ENCODE data around the gene GUCY2D. TPM values are rescaled to one million over a fixed set of nuclear protein-coding genes. Genes with fewer than 3 reads are reported as not detected.
A peak's percentile ranks its signal among the peaks of the same experiment; 100 is the strongest.
"Not testable (repeated sequence)": the region's sequence is repeated elsewhere in the genome, so short reads cannot be mapped to it uniquely, and the experiment has no call there.

GUCY2D gene
- total RNA-seq, 1 experiment from 2014 or later = not detected

DNA sequence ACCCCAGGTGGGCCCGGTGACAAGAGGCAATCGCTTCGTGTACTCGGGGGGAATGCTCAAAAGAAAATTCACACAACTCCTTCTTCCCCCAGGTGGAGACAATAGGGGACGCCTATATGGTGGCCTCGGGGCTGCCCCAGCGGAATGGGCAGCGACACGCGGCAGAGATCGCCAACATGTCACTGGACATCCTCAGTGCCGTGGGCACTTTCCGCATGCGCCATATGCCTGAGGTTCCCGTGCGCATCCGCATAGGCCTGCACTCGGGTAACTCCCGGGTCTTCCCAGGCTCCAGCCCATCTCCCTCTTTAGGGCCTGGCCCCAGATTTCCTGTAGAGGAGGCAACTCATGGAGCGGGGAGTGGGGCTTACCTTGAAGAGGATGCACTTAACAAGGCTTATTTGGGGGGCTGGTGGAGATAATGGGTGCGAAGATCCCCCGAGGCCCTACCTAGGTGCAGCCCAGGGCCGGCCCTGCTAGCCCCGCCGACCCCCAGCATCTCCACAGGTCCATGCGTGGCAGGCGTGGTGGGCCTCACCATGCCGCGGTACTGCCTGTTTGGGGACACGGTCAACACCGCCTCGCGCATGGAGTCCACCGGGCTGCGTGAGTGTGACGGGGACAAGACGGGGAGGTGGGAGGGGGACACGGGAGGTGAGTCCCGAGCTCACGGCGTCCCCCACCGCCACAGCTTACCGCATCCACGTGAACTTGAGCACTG is 13.0 kb downstream of the GUCY2D start:
- DNase-seq (ENCODE audit: low read depth) = no peak

DNA sequence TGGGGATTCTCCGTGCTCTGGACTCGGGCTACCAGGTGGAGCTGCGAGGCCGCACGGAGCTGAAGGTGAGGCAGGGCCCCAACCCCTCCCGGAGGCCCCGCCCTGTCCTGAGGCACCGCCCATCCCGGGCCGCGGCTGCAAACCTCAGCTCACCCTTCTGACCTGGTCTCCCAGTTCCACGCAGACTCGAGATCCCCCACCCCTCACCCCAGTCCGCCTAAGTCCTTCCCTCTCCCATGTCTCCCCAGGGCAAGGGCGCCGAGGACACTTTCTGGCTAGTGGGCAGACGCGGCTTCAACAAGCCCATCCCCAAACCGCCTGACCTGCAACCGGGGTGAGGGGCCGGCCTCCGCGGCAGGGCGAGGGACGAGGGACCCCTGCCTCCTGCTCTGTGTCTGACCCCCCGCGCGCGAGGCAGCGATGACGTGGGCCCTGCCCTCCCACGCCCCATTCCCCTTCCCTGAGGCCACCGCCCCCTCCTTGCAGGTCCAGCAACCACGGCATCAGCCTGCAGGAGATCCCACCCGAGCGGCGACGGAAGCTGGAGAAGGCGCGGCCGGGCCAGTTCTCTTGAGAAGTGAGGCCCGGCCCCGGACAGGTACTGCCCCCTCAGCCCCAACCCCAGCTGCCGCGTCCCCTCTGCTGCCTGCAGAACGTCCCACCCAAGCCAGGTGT is 13.7 kb downstream of the GUCY2D start:
- DNase-seq (ENCODE audit: low read depth) = no peak

DNA sequence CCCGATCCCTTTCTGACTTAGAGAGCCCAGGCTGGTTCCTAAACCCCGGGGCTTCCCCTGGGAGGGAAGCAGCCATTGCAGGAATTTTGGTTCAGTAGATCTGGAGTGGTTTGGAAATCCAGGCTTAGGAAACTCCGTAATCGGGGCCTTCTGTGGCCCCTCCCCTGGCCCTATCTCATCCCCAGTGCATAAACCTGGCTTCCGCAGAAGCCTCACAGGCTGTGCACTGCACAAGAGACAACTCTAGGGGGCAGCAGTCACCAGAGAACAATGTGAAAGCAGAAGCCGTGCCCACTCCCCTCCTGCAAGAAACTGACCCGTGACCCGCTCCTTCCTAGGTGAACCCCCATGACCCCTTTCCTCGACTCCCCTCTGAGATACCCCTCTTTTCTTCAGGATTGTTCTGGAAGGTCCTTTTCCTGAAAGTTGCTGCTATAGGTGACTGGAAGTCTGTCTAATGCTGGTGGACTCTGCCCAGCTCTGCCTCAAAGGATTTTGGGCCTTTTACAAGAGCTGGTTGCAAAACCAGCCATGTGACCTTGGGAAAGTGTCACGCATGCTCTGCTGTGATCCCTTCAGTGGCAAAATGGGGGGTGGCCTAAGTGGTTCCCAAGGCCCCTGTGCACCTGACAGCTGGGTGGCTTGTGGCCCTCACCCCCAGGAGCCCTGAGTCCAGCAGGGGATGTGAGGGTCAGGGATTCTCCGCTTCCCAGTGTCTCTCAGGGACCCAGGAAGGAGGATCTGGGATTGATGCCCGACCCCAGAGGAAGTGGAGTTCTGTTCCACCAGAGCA is 14.4 kb downstream of the GUCY2D start:
- no peak for DNase-seq (ENCODE audit: low read depth)

DNA sequence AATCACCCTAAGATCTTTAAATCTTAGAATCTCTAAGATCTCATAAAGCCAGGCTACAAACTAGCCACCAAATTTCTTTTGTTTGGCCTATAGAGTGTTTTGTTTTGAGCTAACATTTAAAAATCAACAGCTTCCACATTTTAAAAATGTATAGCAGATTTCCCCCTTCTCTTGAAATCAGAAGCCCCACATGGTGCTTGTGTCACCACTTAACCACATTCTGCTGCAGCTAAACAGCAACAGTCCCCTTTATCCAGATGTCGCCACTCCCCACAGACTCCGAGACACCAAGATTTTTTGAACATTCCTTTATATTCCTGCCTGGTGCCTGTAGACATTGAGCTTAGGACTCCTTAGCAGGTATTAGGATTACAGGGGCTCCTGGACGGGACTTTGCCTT is 16.0 kb downstream of the GUCY2D start:
- DNase-seq (ENCODE audit: low read depth) = no peak

DNA sequence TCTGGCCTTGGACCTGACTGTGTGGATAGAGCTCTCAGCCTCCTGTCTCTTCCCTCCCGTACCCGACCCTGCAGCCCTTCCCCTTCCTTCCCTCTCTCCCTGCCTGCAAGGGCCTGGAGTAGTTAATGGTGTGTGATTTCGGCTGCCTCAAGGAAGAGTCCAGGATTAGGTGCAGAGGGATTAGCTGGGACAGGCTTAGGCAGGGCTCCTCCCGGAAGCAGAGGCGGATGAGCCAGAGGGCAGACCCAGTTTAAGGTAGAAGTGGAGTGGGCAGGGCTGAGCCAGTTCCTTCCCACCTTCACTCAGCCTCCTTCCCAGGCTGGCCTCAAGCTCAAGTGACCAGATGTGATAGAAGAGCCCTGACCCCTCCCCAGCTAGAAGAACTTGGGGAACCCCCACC is 16.8 kb downstream of the GUCY2D start:
- DNase-seq (ENCODE audit: low read depth) = no peak

DNA sequence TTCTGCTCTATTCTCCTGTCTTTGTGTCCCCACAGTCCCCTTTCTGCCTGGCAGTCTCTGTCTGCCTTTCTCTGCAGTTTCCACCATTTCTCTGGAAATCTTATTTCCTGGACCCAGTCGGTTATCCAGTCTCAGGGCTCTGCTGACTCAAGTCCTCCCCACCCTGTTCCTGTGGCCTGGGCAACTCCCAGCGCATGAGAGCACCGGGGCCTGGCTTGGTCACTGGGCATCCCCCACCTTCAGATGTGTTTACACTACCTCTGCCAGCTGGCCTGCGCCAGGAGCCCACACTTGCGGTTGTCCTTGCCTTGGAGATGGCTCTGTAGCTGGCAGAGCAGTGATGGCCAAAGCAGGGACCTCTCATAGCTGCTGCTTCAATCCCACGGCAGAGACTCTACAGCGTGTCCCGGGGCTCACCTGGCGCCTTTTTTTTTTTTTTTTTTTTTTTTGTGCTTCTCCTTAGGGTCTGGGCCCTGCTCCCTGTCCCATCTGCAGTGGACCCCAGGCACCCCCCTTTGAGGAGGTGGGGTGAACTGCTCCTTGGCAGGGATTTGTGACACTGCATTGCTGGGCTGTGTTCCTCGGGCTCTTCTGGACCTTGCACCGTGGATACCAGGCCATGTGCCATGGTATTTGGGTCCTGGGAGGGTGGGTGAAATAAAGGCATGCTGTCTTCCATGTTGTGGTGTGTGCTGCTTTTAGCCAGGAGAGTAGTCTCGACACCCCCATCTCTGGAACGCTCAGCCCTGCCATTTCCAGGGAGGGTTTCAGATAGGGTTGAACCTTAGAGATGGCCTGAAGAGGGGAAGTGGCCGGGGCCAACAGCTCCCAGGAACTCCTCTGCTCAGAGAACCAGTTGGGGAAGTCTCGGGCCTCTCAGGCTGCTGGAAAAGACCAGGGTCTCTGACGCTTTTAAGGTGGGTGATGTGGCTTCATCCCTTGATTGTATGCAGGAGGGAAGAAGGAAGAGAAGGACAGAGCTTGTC is 17.5 kb downstream of the GUCY2D start:
- DNase-seq (ENCODE audit: low read depth) = peak; percentile 51

DNA sequence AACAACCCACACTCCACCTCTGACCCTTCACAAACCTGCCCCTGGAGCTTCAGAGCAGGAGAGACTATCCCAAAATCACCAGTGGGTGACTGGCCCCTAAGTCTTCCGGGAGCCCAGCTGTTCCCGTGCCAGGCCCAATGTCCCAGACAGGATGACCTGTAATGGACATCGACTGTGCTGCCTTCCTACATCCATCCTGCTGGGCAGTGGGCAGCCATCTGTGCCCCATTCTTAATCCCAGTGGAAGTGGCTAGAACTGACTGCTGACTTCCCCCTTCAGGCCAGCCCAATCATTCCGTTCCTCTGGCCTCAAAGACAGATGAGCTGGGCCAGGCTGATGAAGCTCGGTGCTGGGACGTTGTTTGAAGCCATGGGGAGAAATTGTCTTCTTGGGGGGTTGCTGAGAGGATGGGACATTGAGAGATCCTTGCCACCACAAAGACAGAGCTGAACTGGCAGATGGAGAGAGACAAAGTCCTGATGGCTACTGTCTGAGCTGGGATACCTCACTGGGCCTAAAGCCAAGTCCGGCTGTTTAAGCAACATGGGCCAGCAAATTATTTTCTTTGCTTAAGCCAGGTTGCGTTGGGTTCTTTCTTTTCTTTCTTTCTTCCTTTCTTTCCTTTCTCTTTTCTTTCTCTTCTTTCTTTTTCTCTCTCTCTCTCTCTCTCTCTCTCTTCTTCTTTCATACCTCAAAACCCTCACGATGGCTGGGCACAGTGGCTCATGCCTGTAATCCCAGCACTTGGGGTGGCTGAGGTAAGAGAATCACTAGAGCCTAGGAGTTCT is 18.6 kb downstream of the GUCY2D start:
- no peak for DNase-seq (ENCODE audit: low read depth)

DNA sequence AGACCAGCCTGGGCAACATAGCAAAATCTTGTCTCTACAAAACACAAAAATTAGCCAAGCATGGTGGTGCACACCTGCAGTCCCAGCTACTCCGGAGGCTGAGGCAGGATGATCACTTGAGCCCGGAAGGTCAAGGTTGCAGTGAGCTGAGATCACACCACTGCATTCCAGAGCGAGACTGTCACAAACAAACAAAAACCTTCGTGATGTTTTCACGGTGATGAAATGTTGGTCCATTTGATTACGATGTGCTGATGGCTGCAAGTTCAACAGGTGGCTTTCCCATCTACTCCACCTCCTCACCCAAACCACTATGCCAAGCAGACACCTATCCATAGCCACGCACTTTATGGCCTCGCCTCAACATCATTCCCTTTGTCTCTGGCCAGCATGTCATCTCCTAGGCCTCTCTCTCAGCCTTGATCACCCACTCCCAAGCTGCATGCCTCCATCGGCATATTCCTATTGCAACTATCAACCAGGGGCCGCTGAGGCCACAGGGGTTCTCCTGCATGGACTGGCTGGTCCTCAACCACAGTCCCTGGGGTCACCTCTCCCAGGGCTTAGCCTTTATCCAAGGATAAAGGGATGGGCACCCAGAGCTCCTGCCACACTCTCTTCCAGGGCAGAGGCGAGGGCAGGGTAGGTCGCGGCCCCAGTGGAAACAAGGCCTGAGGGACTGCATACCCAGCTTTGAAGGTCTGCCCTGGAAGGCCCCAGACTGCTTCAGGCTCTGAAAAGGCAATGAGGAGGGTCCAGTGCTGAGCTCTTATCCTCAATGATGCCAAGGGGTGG is 19.3 kb downstream of the GUCY2D start:
- DNase-seq (ENCODE audit: low read depth) = no peak

DNA sequence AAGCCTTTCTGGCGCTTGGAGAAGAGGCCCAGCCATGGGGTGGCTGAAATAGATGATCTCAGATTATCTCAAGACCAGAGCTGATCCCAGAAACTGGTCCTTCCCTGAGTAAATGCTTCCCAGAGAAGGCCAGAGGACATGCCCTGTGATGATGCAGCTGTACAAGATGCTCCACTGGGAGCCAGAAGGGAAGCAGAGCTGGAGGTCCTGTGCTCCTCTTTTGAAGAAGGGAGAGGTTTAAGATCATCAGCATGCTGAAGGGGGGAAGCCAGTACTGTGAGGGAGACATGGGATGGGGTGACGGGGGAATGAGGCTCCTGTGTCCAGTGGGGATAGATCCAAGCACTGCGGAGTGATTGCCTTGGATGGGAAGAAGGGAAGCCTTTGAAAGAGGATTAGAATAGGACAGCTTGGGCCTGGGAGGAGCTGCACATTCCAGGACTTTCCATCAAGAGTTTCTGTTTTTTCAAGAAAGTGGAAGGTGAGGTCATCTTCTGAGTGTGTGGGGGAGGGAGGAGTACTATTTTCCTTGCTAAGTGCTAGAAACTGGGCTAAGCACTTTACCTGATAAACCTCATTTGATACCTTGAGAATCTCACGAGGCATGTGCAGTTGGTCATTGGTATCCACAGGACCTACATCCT is 20.1 kb downstream of the GUCY2D start:
- no peak for DNase-seq (ENCODE audit: low read depth)

DNA sequence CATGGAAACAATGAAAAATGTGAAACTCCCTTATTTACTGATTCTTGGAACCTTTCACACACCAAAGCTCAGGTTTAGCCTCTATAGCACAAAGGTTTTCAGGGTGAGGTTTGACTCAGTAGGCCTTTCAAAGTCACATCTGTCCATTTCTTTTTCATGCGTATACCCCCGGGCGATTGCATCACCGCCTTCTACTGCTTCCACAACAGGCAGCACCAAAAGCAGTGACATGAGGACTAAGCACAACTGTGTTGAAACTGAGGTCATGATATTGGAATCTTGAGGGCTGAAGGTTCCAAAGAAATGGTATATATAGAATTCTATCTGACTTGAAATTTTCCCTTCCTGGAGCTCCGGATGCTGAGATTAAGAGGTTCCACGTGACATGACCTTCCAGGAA is 21.7 kb downstream of the GUCY2D start:
- not testable (repeated sequence) for DNase-seq (ENCODE audit: low read depth)

DNA sequence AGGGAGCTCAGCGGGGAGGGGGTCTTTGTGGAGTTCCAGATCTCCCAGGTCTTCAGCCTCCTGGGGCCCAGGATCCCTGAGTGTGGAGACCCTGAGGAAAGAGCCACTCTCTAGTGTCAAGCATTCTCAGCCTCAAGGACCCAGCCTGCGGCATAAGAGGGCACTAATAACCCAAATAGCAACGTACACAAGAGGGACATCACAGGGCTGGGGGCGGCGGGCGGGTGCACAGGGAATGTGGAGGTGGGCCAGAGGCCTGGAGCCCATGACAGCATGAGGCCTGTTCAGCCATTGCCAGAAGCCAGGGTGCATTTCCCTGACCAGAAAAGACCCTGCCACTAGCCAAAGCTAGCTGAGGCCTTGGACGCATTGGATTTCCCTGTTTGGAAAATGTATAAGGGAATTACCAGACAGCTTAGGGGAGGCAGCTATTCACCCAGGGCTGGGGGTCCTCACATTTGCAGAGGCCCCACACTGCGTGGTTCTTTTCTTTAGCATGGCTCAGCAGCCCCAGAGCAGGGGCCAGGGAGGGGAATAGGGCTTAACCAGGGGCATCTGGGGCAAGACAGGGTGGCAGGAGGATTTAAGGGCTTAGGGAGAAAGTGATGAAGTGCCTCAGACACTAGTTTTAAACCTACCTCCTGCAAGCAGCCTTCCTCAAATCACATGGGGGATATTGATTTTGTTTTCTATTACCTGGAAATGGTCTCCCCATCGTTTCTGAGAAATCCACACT is 22.9 kb downstream of the GUCY2D start:
- DNase-seq (ENCODE audit: low read depth) = no peak

DNA sequence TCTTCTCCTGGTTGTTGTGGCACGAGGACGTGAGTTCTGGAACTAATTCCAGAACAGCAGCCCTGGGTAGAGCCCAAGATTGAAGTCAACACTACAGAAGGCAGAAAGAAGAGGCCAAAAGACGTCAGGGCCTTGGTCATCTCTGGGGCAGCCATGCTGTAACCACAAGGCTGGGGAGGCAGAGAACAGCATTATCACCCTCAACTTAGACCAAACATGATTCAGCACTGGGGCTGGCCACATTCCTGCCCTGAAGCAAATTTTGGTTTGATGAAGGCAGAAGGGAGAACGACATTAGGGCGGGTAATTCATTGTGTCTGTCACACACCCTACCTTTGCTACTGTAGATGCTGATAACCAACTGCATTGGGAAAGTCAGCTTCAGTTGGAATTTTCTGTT is 26.7 kb downstream of the GUCY2D start:
- DNase-seq (ENCODE audit: low read depth) = no peak

DNA sequence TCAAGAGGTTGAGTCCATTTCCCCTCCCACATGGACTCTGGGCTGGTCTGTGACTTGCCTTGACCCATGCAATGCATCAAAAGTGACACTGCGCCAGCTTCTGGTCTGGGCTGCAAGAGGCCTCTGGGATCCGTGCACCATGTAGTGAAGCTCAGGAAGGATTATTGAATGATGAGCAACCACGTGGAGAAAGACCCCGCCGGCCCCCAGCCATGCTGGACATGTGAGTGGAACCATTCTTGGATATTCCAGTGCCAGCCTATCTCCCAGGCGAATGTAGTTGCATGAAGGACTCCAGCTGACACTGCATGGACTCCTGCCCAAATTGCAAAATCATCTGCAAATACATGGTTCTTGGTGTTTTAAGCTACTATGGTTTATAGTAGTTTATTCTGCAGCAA is 28.8 kb downstream of the GUCY2D start:
- no peak for DNase-seq (ENCODE audit: low read depth)

DNA sequence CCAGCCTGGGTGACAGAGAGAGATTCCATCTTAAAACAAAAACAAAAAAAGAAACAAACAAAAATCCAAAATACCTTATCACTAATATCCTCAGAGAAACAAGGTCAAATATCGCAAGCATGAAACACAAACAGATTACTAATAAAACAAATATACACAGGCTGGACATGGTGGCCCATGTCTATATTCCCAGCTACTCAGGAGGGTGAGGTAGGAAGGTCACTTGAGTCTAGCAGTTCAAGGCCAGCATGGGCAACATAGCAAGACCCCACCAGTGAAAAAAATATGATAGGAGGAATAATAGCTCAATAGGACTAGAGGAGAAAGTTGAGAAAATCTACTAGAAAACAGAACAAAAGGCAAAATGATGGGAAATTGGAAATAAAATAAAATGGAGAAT is 29.5 kb downstream of the GUCY2D start:
- DNase-seq (ENCODE audit: low read depth) = no peak

DNA sequence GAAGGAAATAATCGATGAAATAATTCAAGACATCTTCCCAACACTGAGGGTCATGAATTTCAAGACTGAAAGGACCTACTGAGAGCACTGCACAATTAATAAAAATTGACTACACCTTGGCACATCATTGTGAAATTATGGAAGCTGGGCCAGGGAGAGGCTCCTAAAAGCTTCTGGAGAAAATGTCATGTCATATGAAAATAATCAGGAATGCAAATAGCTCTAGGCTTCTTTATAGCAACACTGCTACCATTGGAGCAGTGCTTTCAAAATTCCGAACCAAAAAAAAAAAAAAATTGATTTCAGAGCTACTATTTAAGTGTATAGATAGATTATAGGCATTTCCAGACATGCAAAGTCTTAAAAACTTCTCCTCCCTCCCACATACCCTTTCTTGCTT is 30.0 kb downstream of the GUCY2D start:
- no peak for DNase-seq (ENCODE audit: low read depth)

DNA sequence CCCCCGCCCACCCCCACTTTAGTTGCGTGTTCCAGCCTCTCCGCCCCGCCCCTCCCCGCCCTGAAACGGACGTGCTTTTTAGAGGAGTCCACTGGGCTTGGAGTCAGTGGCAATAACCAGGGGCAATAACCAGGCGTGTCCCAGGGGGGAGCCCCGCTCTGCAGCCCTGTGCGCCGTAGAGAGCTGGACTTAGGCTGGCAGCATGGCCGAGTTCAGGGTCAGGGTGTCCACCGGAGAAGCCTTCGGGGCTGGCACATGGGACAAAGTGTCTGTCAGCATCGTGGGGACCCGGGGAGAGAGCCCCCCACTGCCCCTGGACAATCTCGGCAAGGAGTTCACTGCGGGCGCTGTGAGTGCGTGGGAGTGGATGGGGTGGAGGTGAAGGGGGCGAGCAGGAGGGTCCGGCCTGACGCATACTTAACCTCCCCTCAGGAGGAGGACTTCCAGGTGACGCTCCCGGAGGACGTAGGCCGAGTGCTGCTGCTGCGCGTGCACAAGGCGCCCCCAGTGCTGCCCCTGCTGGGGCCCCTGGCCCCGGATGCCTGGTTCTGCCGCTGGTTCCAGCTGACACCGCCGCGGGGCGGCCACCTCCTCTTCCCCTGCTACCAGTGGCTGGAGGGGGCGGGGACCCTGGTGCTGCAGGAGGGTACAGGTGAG is 36.7 kb downstream of the GUCY2D start, which contains the start of gene ALOX15B:
TSS of gene ALOX15B (plus strand) at position 106 of the 657 bp plus-strand sequence. CDS start at position 203, 97 bp downstream.
- no peak for DNase-seq (ENCODE audit: low read depth)

DNA sequence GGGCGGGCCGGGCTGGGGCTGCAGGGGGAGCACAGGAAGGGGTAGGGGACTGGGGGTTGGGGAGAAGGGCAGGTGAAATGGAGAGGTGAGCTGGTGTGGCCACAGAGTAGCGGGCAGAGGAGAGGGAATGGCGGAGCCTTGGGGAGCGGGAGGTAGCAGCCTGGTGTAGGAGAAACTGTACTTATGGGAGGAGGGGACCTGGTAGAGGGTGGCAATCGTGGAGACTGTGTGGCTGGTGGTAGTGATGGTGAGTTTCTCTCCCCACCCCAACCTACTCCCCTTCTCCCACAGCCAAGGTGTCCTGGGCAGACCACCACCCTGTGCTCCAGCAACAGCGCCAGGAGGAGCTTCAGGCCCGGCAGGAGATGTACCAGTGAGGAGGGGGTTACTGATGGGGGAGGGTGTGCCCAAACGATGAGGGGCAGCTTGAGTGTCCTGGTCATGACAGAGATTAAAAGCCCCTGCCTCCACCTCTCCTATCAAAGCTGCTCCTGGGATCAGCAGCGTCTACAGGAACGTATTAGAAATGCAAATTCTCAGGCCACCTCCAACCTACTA is 37.3 kb downstream of the GUCY2D start:
- DNase-seq (ENCODE audit: low read depth) = no peak

Measured in HT1080 (cell line).